Activated CD4-positive, CD25-positive, alpha-beta regulatory T cell treated with anti-CD3 and anti-CD28 coated beads, Interleukin-2, amount 50 U/mL, for 16 hours (primary cell): ENCODE measurements around the gene INO80.

Source experiments
- DNase-seq: peaks from one replicate; pipeline ENCODE4 v3.0.0-alpha.2; 2020; ENCODE audit warnings: low read depth, low spot score

INO80 gene

GRCh38 chr15:40999190-40999589 lies 116.9 kb downstream of the INO80 start:
- DNase-seq, result no peak

- no peak for DNase-seq
Measured at GRCh38 chr15:40995656-40996055, 120.4 kb downstream of the INO80 start.

GRCh38 chr15:40992825-40993224 lies 123.3 kb downstream of the INO80 start:
- DNase-seq, result no peak

GRCh38 chr15:40992241-40992741 lies 123.8 kb downstream of the INO80 start:
- no peak for DNase-seq

- no peak for DNase-seq
Measured at GRCh38 chr15:40991355-40991754, 124.7 kb downstream of the INO80 start.

- DNase-seq, result no peak
Measured at GRCh38 chr15:40990789-40991188, 125.3 kb downstream of the INO80 start.

- DNase-seq, result no peak
Measured at GRCh38 chr15:40990080-40990479, 126.0 kb downstream of the INO80 start.

GRCh38 chr15:40988156-40988555 lies 127.9 kb downstream of the INO80 start:
- no peak for DNase-seq

GRCh38 chr15:40986820-40987219 lies 129.3 kb downstream of the INO80 start:
- DNase-seq, result no peak

GRCh38 chr15:40985541-40986330 lies 130.3 kb downstream of the INO80 start:
- no peak for DNase-seq

GRCh38 chr15:40984964-40985363 lies 131.1 kb downstream of the INO80 start:
- DNase-seq, result no peak

GRCh38 chr15:40984406-40984805 lies 131.7 kb downstream of the INO80 start:
- no peak for DNase-seq

- DNase-seq, result no peak
Measured at GRCh38 chr15:40982855-40983254, 133.2 kb downstream of the INO80 start.

- no peak for DNase-seq
Measured at GRCh38 chr15:40981186-40981585, 134.9 kb downstream of the INO80 start.

- DNase-seq, result no peak
Measured at GRCh38 chr15:40978562-40978961, 137.5 kb downstream of the INO80 start.

GRCh38 chr15:40978141-40978540 lies 137.9 kb downstream of the INO80 start:
- no peak for DNase-seq

- no peak for DNase-seq
Measured at GRCh38 chr15:40976819-40977218, 139.3 kb downstream of the INO80 start.

- no peak for DNase-seq
Measured at GRCh38 chr15:40974879-40975278, 141.2 kb downstream of the INO80 start.

GRCh38 chr15:40969363-40969762 lies 146.7 kb downstream of the INO80 start:
- DNase-seq, result no peak

GRCh38 chr15:40968290-40969085 lies 147.6 kb downstream of the INO80 start:
- no peak for DNase-seq

GRCh38 chr15:40964634-40965033 lies 151.4 kb downstream of the INO80 start:
- no peak for DNase-seq

GRCh38 chr15:40964006-40964405 lies 152.1 kb downstream of the INO80 start:
- no peak for DNase-seq

- no peak for DNase-seq
Measured at GRCh38 chr15:40963201-40963600, 152.9 kb downstream of the INO80 start.
